ENCODE measurements around the gene DESI2.
A peak's percentile ranks its signal among the peaks of the same experiment; 100 is the strongest.
"Not testable (repeated sequence)": the region's sequence is repeated elsewhere in the genome, so short reads cannot be mapped to it uniquely, and the experiment has no call there.

Gene DESI2

DNA sequence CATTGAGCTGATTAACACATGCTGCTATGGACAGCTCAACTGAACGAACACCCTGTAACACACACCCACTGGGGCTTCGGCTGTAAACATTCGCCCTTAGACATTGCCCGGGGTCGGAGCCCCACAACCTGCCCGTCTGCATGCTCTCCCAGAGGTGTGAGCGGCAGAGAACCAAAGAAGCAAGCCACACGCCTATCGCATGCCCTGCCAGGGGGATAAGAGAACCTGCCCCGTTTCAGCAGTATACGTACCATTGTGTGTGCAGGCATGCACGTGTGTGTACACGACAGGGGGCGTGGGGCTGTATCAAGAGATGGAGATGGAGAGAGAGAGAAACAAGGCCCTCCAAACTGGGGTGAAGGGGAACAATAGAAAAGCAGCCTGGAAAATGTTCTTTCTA lies 9.9 kb upstream of the DESI2 start:
- ATAC-seq (ENCODE audit: low read depth) (no peak), DNase-seq (ENCODE audit: low spot score in 2 of 2) (no peak)
- no peak overlapping the region for H3K4me3 Mint-ChIP-seq
- H3K36me3 Mint-ChIP-seq = no peaks in the 10 kb centered on the region
- H3K27ac Mint-ChIP-seq = no peak overlapping the region
- H3K4me1 Mint-ChIP-seq = no peaks in the 10 kb centered on the region
- peaks cover 7% of the 10 kb centered on the region for H3K27me3 Mint-ChIP-seq
- no peaks in the 10 kb centered on the region for H3K9me3 Mint-ChIP-seq

DNA sequence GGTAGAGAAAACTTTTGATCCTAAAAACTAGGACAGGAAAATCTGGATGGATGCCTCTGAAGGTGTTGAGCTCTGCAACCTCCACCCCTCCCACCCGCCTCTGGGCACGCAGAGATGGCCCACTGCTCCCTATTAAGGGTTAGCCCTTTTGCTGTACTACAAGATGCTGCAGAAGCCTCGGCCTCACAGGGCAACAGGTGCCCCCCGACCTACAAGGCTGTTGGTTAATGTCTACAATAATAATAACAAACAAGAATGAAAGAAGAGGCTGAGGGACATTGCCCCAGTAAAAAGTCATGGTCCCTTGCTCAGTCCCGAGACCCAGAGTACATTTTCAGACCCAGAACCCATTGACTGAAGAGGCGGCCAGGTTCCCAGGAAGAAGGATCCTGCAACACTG lies 7.5 kb upstream of the DESI2 start:
- Mint-ChIP-seq H3K4me1 (no peaks in the 10 kb centered on the region), H3K27me3 (peaks cover 3% of the 10 kb centered on the region), H3K27ac (no peak overlapping the region), H3K36me3 (no peaks in the 10 kb centered on the region), H3K9me3 (no peaks in the 10 kb centered on the region), H3K4me3 (no peak overlapping the region)
- ATAC-seq (ENCODE audit: low read depth) (no peak), DNase-seq (ENCODE audit: low spot score in 2 of 2) (no peak)

DNA sequence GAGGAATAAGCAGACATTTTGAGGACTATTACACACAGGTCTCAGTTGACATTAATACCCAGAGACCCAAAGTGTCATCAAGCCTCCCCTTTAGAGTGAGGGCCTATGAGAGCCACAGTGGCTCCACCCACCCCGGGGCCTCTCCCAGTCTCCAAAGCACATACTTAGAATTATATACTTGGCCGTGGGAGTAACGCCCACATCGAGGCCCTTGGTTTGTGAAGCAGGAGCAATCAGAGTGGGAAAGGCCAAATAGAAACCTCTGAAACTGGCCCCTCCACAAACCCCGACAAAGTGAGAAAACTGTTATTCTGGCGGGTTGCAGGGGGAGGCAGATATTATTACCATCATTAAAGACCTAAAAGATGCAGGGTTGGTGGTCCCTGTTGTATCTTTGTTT lies 7.0 kb upstream of the DESI2 start:
- H3K4me3 Mint-ChIP-seq = no peak overlapping the region
- no peak for DNase-seq (ENCODE audit: low spot score in 2 of 2)
- H3K27me3 Mint-ChIP-seq = peaks cover 3% of the 10 kb centered on the region
- ATAC-seq (ENCODE audit: low read depth) = no peak
- no peak overlapping the region for H3K27ac Mint-ChIP-seq
- no peaks in the 10 kb centered on the region for H3K36me3 Mint-ChIP-seq
- H3K4me1 Mint-ChIP-seq = no peaks in the 10 kb centered on the region
- H3K9me3 Mint-ChIP-seq = no peaks in the 10 kb centered on the region

DNA sequence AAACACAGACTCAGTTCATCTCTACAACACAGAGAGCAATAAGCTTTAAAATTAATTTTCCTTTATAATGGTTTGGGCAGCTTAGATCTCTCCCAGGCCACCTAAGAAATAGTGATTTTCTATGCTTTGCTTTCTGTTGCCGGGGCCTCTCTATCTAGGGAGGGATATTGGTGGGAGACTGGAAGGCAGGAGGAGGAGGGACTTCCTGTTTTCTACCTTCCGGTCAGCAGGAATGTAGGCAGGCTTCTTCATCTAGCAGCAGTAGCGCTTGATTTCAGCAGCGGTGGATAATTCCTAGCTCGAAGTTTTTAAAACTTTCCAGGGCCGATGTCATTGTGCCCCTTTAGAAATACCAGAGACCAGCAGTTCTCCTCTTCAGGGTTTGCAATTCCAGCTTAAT lies 5.1 kb upstream of the DESI2 start:
- H3K4me3 Mint-ChIP-seq = no peak overlapping the region
- no peak overlapping the region for H3K27ac Mint-ChIP-seq
- DNase-seq (ENCODE audit: low spot score in 2 of 2) (no peak), ATAC-seq (ENCODE audit: low read depth) (no peak)
- H3K36me3 Mint-ChIP-seq = no peaks in the 10 kb centered on the region
- H3K9me3 Mint-ChIP-seq = no peaks in the 10 kb centered on the region
- no peaks in the 10 kb centered on the region for H3K27me3 Mint-ChIP-seq
- peaks cover 9% of the 10 kb centered on the region for H3K4me1 Mint-ChIP-seq

DNA sequence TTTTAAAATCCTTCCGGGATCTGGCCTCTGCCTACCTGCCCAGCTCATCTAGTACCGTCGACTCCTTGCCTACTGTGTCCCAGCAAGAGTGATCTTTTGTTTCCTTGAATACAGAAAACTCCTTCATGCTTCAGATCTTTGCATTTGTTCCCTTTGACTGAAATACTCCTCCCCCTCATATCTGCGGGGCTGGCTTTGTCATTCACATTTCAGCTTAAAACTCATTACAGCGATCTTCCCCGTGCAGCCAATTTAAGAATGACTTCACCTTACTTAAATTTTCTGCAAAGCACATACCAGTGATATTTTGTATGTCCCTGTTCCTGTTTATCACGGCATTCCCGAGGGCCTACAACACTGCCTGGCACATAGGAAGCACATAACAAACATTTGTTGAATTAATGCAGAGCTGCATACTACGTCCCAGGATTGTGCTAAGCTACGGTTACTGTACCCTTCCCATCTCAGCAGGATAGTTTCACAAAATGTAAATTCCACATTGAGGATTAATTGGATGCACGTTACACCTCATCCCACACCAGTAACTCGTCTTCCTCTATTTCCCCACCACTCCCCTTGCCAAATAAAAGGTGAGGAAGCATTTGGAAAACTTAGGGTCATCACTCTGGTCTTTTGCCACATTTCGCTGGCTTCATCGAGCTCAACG lies 837 bp upstream of the DESI2 start:
- H3K9me3 Mint-ChIP-seq = no peaks in the 10 kb centered on the region
- H3K27me3 Mint-ChIP-seq = no peaks in the 10 kb centered on the region
- DNase-seq (ENCODE audit: low spot score in 2 of 2) (no peak), ATAC-seq (ENCODE audit: low read depth) (no peak)
- H3K4me3 Mint-ChIP-seq = peak overlapping the region; percentile 85
- peaks cover 9% of the 10 kb centered on the region for H3K4me1 Mint-ChIP-seq
- H3K27ac Mint-ChIP-seq = peak overlapping the region; percentile 54
- H3K36me3 Mint-ChIP-seq = peaks cover 1% of the 10 kb centered on the region

DNA sequence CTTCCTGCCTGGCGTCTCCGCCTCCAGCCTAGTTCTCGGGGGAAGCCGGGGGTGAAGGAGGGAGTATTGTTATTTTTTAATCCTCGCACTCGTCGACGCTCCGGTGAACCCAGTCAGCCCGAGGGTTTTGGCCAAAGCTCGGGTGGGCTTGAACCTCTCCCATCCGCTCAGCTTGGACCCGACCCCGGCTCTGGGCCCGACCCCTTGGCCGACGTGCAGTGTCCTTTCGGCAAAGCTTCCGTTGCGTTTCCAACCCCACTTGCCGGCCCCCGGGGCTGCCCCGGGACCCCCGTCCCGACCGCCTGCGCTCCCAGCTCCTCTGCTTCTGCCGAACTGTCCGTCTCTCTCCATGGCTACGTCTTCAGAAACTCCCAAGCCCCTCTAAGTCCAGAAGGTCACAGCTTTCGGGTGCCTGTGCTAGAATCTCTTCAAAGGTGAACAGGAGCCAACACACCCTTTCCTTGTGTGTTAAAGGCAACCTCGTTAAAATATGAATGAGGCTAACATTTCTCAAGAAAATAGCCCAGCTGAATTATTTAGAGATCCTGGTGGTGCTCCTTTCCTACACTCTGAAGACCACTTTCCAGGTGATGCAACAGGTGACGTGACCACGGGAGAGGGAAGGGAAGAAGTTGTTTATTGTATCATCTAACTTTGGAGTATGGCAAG lies 647 bp downstream of the DESI2 start:
- no peaks in the 10 kb centered on the region for H3K27me3 Mint-ChIP-seq
- ATAC-seq (ENCODE audit: low read depth) (no peak), DNase-seq (ENCODE audit: low spot score in 2 of 2) (no peak)
- H3K36me3 Mint-ChIP-seq = peaks cover 11% of the 10 kb centered on the region
- no peak overlapping the region for H3K4me3 Mint-ChIP-seq
- no peaks in the 10 kb centered on the region for H3K9me3 Mint-ChIP-seq
- no peak overlapping the region for H3K27ac Mint-ChIP-seq
- H3K4me1 Mint-ChIP-seq = peaks cover 18% of the 10 kb centered on the region

DNA sequence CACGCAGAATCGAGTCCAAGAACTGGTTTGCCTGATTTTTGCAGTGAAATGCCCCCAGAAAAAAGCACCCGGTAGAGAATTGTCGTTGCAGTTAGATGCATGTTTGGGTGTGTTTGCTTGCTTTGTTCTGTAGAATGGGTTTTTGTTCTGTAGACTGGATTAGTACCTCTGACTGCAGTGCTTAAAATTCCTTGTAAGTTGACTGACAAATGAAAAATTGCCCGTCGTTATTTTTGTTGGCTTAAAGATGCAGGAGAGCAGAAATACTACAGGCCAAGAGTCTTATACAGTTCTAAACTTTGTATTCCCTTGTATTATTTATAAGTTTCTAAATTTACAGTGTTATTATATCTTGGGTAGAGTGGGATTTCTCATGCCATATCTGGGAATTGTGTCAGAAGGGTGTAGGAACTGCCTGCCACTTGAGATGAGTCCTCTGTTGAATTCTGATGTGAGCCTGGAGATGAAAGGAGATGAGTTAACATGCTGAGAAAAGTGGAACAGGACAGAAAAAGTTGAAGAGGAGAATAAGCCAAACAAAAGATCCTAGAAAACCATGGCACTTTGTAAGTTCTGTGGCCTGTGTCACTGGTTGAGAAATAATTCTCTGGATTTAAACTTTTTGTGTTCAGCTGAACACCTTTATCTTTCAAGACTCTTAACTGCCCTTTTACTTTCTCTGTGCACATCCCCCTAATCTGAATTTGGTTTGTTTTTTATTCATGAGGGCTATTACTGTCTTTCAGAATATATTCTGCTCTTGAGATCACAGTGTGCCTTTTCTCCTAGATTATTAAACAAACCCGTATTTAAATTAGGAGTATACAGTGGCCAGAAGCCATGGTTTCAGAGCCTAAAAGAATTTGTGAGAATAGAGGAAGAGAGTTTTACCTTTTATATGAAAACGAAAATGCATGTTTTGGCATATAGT lies 1.4 kb downstream of the DESI2 start:
- Mint-ChIP-seq H3K4me1 (peaks cover 23% of the 10 kb centered on the region), H3K27me3 (no peaks in the 10 kb centered on the region), H3K9me3 (no peaks in the 10 kb centered on the region), H3K27ac (no peak overlapping the region), H3K4me3 (no peak overlapping the region), H3K36me3 (peaks cover 13% of the 10 kb centered on the region)
- DNase-seq (ENCODE audit: low spot score in 2 of 2) (no peak), ATAC-seq (ENCODE audit: low read depth) (no peak)

DNA sequence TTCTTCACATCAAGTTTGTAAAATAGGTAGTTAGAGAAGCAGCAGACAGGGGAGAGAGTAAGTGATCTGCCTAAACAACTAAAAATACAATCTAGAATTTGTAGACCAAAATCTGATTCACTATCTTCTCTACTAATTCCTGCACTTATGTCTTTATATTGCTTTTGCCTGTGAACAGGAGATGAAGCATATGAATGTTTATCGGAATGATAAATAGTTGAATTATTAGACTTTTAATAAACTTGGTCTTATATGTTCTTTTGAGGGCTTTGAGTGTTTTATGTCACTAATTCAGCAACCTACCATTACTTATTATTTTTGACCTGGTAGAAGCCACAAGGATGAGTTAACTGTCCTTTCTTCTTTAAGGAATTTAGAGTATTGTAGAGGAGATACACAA lies 2.3 kb downstream of the DESI2 start:
- peaks cover 24% of the 10 kb centered on the region for H3K4me1 Mint-ChIP-seq
- H3K9me3 Mint-ChIP-seq = no peaks in the 10 kb centered on the region
- H3K36me3 Mint-ChIP-seq = peaks cover 13% of the 10 kb centered on the region
- ATAC-seq (ENCODE audit: low read depth) = no peak
- H3K27ac Mint-ChIP-seq = no peak overlapping the region
- H3K4me3 Mint-ChIP-seq = no peak overlapping the region
- H3K27me3 Mint-ChIP-seq = no peaks in the 10 kb centered on the region
- no peak for DNase-seq (ENCODE audit: low spot score in 2 of 2)

DNA sequence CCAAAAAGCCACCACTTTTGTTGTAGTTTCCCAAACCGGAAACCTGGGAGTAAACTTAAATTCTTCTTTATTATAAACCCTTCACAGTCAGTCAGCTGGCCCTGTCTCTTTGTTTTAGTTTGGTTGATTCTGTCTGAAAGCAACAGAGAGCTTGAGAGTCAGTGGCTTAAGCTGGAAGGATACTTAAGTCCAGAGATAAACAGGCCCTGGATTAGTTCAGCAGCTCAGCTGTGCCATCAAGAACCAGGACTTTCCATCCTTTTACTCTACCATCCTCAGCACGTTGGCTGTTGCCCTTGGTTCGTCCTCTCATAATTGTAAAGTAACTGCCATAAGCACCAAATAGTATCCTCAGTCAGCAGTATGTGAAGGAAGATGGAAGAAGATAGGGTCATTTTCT lies 4.5 kb downstream of the DESI2 start:
- peaks cover 15% of the 10 kb centered on the region for H3K36me3 Mint-ChIP-seq
- no peak for ATAC-seq (ENCODE audit: low read depth)
- H3K4me1 Mint-ChIP-seq = peaks cover 18% of the 10 kb centered on the region
- no peaks in the 10 kb centered on the region for H3K9me3 Mint-ChIP-seq
- H3K27ac Mint-ChIP-seq = no peak overlapping the region
- no peaks in the 10 kb centered on the region for H3K27me3 Mint-ChIP-seq
- DNase-seq (ENCODE audit: low spot score in 2 of 2) = no peak
- H3K4me3 Mint-ChIP-seq = no peak overlapping the region

DNA sequence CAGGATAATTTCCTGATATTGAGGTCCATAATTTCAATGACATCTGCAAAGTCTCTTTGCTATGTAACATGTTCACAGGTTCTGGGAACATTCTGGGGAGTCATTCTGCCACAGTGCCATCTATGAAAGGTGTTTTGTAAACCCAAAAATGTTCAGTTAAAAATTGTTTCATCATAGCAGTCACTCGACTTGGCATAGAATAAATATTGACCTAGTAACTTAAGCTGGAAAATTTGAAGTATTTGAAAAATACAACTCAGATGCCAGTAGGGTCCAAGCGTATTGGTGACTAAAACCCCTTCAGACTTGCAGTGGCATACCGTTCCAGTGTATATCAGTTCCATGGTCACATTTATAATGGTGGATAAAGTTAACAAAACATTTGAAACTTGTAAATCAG lies 6.8 kb downstream of the DESI2 start:
- H3K9me3 Mint-ChIP-seq = no peaks in the 10 kb centered on the region
- no peak overlapping the region for H3K27ac Mint-ChIP-seq

DNA sequence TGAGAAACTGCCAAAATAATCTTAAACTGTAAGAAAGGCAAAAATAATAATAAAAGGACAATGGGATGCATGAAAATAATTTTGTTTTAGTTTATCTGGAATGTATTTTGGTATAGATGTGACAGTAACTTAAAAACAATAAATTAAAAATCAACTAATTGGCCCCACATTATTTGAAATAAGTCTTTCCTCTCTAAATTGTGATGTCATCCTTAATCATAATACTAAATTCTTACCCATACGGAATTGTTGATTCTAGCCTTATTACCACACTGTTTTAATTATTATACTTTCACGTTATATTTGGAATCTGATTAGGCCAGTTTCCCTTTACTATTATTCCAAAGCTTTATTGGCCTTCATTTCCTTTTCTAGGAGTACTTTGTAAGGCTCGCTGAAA lies 7.7 kb downstream of the DESI2 start:
- Mint-ChIP-seq H3K27ac (no peak overlapping the region), H3K9me3 (no peaks in the 10 kb centered on the region), H3K36me3 (peaks cover 15% of the 10 kb centered on the region), H3K4me1 (peaks cover 26% of the 10 kb centered on the region), H3K27me3 (no peaks in the 10 kb centered on the region), H3K4me3 (no peak overlapping the region)
- ATAC-seq (ENCODE audit: low read depth) = no peak
- no peak for DNase-seq (ENCODE audit: low spot score in 2 of 2)

More for the DNA sequence above, 6.8 kb downstream of the DESI2 start:
- ATAC-seq (ENCODE audit: low read depth) (no peak), DNase-seq (ENCODE audit: low spot score in 2 of 2) (no peak)
- H3K36me3 Mint-ChIP-seq = peaks cover 15% of the 10 kb centered on the region
- H3K27me3 Mint-ChIP-seq = no peaks in the 10 kb centered on the region
- H3K4me1 Mint-ChIP-seq = peaks cover 26% of the 10 kb centered on the region
- no peak overlapping the region for H3K4me3 Mint-ChIP-seq

DNA sequence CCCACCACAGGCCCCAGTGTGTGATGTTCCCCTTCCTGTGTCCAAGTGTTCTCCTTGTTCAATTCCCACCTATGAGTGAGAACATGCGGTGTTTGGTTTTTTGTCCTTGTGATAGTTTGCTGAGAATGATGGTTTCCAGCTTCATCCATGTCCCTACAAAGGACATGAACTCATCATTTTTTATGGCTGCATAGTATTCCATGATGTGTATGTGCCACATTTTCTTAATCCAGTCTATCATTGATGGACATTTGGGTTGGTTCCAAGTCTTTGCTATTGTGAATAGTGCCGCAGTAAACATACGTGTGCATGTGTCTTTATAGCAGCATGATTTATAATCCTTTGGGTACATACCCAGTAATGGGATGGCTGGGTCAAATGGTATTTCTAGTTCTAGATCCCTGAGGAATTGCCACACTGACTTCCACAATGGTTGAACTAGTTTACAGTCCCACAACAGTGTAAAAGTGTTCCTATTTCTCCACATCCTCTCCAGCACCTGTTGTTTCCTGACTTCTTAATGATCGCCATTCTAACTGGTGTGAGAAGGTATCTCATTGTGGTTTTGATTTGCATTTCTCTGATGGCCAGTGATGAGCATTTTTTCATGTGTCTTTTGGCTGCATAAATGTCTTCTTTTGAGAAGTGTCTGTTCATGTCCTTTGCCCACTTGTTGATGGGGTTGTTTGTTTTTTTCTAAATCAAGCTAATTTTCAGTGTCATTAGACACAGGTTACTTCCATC lies 8.8 kb downstream of the DESI2 start:
- not testable (repeated sequence) for H3K27ac Mint-ChIP-seq; H3K4me3 Mint-ChIP-seq; H3K9me3 Mint-ChIP-seq; DNase-seq (ENCODE audit: low spot score in 2 of 2); H3K27me3 Mint-ChIP-seq; ATAC-seq (ENCODE audit: low read depth)
- Mint-ChIP-seq H3K4me1 (peaks cover 26% of the 10 kb centered on the region), H3K36me3 (peaks cover 15% of the 10 kb centered on the region)

DNA sequence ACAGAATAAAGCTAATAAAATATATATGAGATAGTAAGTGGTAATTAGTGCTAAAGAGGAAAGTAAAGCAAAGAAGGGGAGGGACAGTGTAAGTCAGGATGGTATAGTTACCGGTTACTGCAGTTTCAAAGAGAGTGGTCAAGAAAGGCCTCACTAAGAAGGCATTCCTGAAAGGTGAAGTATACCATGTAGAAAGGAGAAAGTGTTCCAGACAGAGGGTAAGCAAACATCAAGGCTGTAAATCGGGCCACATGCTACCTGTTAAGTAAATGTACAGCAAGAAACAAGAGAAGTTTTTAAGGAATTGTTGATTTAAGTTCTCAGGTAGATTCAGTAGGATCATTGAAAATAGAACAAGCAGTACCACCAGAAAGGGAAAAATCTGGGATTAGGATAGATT lies 9.7 kb downstream of the DESI2 start:
- Mint-ChIP-seq H3K36me3 (peaks cover 9% of the 10 kb centered on the region), H3K27ac (no peak overlapping the region), H3K4me1 (peaks cover 27% of the 10 kb centered on the region), H3K4me3 (peak overlapping the region; percentile 73), H3K27me3 (no peaks in the 10 kb centered on the region), H3K9me3 (no peaks in the 10 kb centered on the region)
- DNase-seq (ENCODE audit: low spot score in 2 of 2) = no peak
- ATAC-seq (ENCODE audit: low read depth) = no peak

DNA sequence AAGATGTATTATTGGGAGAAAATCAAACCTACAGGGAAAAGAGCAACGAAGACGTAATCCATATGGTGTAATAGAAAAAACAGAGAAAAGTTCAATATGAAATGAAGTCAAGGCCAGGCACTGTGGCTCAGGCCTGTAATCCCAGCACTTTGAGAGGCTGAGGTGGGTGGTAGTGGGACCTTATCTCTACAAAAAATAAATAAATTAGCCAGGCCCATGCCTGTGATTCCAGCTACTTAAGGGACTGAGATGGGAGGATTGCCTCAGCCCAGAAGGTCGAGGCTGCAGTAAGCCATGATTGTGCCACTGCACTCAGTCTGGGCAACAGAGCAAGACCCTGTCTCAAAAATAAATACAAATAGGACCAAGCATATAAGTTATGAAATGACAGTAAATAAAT lies 11.4 kb downstream of the DESI2 start:
- H3K4me1 Mint-ChIP-seq = peaks cover 15% of the 10 kb centered on the region
- no peak overlapping the region for H3K4me3 Mint-ChIP-seq
- H3K27ac Mint-ChIP-seq = no peak overlapping the region
- no peaks in the 10 kb centered on the region for H3K9me3 Mint-ChIP-seq
- no peak for ATAC-seq (ENCODE audit: low read depth)
- no peak for DNase-seq (ENCODE audit: low spot score in 2 of 2)
- no peaks in the 10 kb centered on the region for H3K27me3 Mint-ChIP-seq
- peaks cover 2% of the 10 kb centered on the region for H3K36me3 Mint-ChIP-seq
